Ovary (tissue), 9 donors: Measurements from ENCODE around the gene PPP4C. TPM values are rescaled to one million over a fixed set of nuclear protein-coding genes. Genes with fewer than 3 reads are reported as not detected.

Source experiments
- DNase-seq, 5 donors: peaks; one replicate each; pipeline ENCODE4 v3.0.0-alpha.2; 2019 to 2020
- H3K27ac ChIP-seq, 2 donors: fragments of 200-600 bp; one replicate each; pipeline versions ENCODE4 v1.5.1 to v1.8.0; 2019 to 2022
- H3K27me3 ChIP-seq: fragments of 200-600 bp; one replicate; pipeline ENCODE4 v1.8.0; 2022
- H3K36me3 ChIP-seq: fragments of 200-600 bp; sonication (generic); one replicate; pipeline ENCODE4 v1.5.1; 2019
- H3K4me1 ChIP-seq: one replicate; pipeline ENCODE4 v1.8.1; 2013; ENCODE audit warnings: mild to moderate bottlenecking, moderate library complexity; ENCODE audit not compliant: insufficient read depth
- H3K4me3 ChIP-seq: fragments of 200-600 bp; sonication (generic); one replicate; pipeline ENCODE4 v1.5.1; 2017
- H3K9me3 ChIP-seq, 2 donors: fragments of 200-600 bp in 1 of 2; sonication (generic) in 1 of 2; one replicate each; pipeline versions ENCODE4 v1.5.1 to v1.8.1; 2013 to 2019; ENCODE audit warnings: mild to moderate bottlenecking in 1 of 2, moderate library complexity in 1 of 2
- EP300 ChIP-seq: sonication (generic); formaldehyde crosslinking; IDR thresholded peaks from one replicate; pipeline ENCODE4 v1.6.1; 2017; ENCODE audit warnings: antibody characterized with exemption
- POLR2A ChIP-seq: fragments of 450-650 bp; IDR thresholded peaks from one replicate; pipeline ENCODE4 v1.6.1; 2017; ENCODE audit warnings: antibody characterized with exemption, mild to moderate bottlenecking, moderate library complexity
- WGBS, 3 donors: extraction: QIAGEN DNeasy Blood & Tissue Kit in 1 of 3; methylation state at CpG; one replicate each; pipeline versions ENCODE4 v1.1.5 to v1.1.7; 2013 to 2017; 5-methylcytosine and 5-hydroxymethylcytosine counted together
- intact Hi-C, 4 donors: fragments of 100-400 bp; cut with DNase I; formaldehyde crosslinking; loops; one replicate each; pipeline versions ENCODE4 v1.11.0 to v1.15.1; 2022 to 2023
- polyA plus RNA-seq, 2 donors: library from polyadenylated mRNA; stranded (reverse); fragments of 200-250 nt in 1 of 2; fragments of 350-450 nt in 1 of 2; fragmentation: Illumina TruSeq in 1 of 2; extraction: RNeasy Lipid Tissue Mini Kit (QIAGEN cat#74804) in 1 of 2; gene quantifications; one replicate each; pipeline ENCODE4 v1.2.3, GENCODE V29; 2013 to 2014
- total RNA-seq, 7 donors: library from RNA; depleted of rRNA in 2 of 7; stranded (reverse); fragments of >200 nt in 2 of 7; fragmentation: NEBNext Ultra II Directional in 3 of 7; extraction: Animal tissue kit (Norgen Biotek cat#: 25700) in 3 of 7; gene quantifications; one replicate each; pipeline versions ENCODE4 v1.1.0 to v1.2.4, GENCODE V29; 2016 to 2023
- TF ChIP-seq, protein P1 (sequence below), 3 donors: fragments of 450-650 bp in 2 of 3; fragments of 200-600 bp in 1 of 3; IDR thresholded peaks; one replicate each; pipeline versions ENCODE4 v1.5.1 to v1.8.0; 2016 to 2022; ENCODE audit warnings: antibody characterized with exemption in 3 of 3, mild to moderate bottlenecking in 1 of 3
- donor health status: DM: no; HTN: no; CAD: no; lungs with moderate emphysema.
- donor health status: DM: no; HTN: no; CAD: no.
- donor health status: Bipolar disorder and iron deficiency.
- donor health status: DM: yes; HTN: yes; CAD: no.
- donor health status: DM: no; HTN: no; CAD: no.
- donor health status: DM: yes; HTN: yes; CAD: no.

Gene PPP4C
- total and polyA plus RNA-seq, 9 donors, result 13.7 to 58.8 (median 49.1) TPM

GRCh38 chr16:30092373-30093010, 16.7 kb downstream of the PPP4C start:
- Histone ChIP-seq H3K4me1 (peaks cover 12% of the 10 kb centered on the region), H3K9me3 (no peaks in the 10 kb centered on the region), H3K4me3 (peak overlapping the region; percentile 47), H3K27me3 (no peaks in the 10 kb centered on the region), H3K36me3 (no peaks in the 10 kb centered on the region), H3K27ac (peak overlapping the region; percentile 66 to 70)
- intact Hi-C loops, result loop anchor here in 3 of 4 donors (2.0 to 10.0 kb wide), 4 partner anchors 28 to 325 kb away; partner anchors contain the start of genes ALDOA (in 1 of the 3) and ZNF48 (in 1 of the 3)
- 6 to 7% (median 7%) methylated on average over 22 of the region's 22 CpGs for WGBS, 3 donors
- peak; percentile 74 to 88 (median 77) for DNase-seq
- TF ChIP-seq EP300 (no peak), POLR2A (no peak)
- TF ChIP-seq, protein P1, sequence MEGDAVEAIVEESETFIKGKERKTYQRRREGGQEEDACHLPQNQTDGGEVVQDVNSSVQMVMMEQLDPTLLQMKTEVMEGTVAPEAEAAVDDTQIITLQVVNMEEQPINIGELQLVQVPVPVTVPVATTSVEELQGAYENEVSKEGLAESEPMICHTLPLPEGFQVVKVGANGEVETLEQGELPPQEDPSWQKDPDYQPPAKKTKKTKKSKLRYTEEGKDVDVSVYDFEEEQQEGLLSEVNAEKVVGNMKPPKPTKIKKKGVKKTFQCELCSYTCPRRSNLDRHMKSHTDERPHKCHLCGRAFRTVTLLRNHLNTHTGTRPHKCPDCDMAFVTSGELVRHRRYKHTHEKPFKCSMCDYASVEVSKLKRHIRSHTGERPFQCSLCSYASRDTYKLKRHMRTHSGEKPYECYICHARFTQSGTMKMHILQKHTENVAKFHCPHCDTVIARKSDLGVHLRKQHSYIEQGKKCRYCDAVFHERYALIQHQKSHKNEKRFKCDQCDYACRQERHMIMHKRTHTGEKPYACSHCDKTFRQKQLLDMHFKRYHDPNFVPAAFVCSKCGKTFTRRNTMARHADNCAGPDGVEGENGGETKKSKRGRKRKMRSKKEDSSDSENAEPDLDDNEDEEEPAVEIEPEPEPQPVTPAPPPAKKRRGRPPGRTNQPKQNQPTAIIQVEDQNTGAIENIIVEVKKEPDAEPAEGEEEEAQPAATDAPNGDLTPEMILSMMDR (IDR thresholded peaks at IDR 0.05), result peak in 2 of 3 donors; percentile 12 to 65

DNA sequence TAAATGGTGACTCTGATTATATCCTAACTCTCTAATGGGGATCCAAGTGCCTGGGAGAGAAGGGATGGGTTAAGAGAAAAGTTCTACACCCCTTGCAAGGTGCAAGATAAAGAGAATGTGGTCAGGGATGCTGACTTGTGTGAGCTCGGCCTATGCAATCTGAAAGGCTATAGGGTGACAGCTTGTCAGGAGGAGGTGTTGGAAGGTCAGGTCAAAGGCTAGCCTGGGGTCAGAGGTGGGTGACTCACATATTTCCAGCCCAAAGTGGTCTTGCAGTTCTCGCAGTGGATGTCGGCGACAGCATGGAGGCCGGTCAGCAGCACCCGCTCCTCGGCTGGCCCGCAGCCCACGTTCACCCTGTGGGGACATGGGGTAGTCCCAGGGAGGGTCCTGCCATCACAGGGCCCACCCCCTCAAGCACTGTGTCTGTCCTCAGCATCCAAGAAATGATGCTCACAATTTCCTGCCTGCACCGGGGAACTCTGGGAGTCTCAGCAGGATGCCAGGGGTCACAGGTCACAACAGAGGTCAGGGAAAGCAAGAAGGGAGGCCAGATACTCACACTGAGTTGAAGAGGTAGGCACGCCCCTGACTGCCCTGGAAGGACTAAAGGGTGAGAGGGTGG, 18.9 kb downstream of the PPP4C start:
- WGBS, 3 donors, result 68 to 70% (median 69%) methylated on average over 8 to 11 of the region's 11 CpGs
- TF ChIP-seq POLR2A (no peak), EP300 (no peak)
- TF ChIP-seq, protein P1 (IDR thresholded peaks at IDR 0.05), result no peak
- Histone ChIP-seq H3K27ac (peak overlapping the region; percentile 77 to 95), H3K27me3 (no peaks in the 10 kb centered on the region), H3K4me3 (peak overlapping the region; percentile 85), H3K9me3 (no peaks in the 10 kb centered on the region), H3K36me3 (no peaks in the 10 kb centered on the region), H3K4me1 (peaks cover 12% of the 10 kb centered on the region)
- intact Hi-C loops, result loop anchor here in 2 of 4 donors (5.0 to 10.0 kb wide), 3 partner anchors 300 to 323 kb away; partner anchors contain the start of gene ZNF48 (in 1 of the 2)
- DNase-seq, result peak; percentile 51 to 68 (median 65)

- TF ChIP-seq EP300 (no peak), POLR2A (no peak)
- TF ChIP-seq, protein P1 (IDR thresholded peaks at IDR 0.05), result no peak
- 10 to 12% (median 11%) methylated on average over 33 to 47 of the region's 47 CpGs for WGBS, 3 donors
- peak; percentile 37 to 62 (median 54) for DNase-seq
- H3K36me3 ChIP-seq, result no peaks in the 10 kb centered on the region
- peak overlapping the region; percentile 85 for H3K4me3 ChIP-seq
- no peaks in the 10 kb centered on the region for H3K27me3 ChIP-seq
- H3K4me1 ChIP-seq, result peaks cover 12% of the 10 kb centered on the region
- intact Hi-C loops, result loop anchor here in 2 of 4 donors (10.0 kb wide), 2 partner anchors 299 to 319 kb away; partner anchors contain the start of gene ZNF48 (in 1 of the 2)
- no peaks in the 10 kb centered on the region for H3K9me3 ChIP-seq
- H3K27ac ChIP-seq, result peak overlapping the region; percentile 77 to 95
Measured at GRCh38 chr16:30095166-30096078, 19.6 kb downstream of the PPP4C start.
